Esophagus squamous epithelium (tissue), 4 donors: ENCODE data around the gene VWA1.

Experiments
- CTCF ChIP-seq, 6 experiments: fragments of 450-650 bp in 4 of 6; fragments of 200-600 bp in 2 of 6; sonication (generic) in 2 of 6; IDR thresholded peaks; one replicate each; pipeline ENCODE4 v1.5.1; 2016 to 2019; ENCODE audit warnings: antibody characterized with exemption in 6 of 6, mild to moderate bottlenecking in 4 of 6, moderate library complexity in 4 of 6
- POLR2A ChIP-seq, 4 donors: fragments of 450-650 bp; IDR thresholded peaks; one replicate each; pipeline ENCODE4 v1.6.1; 2017; ENCODE audit warnings: antibody characterized with exemption in 4 of 4, mild to moderate bottlenecking in 4 of 4, moderate library complexity in 3 of 4

DNA sequence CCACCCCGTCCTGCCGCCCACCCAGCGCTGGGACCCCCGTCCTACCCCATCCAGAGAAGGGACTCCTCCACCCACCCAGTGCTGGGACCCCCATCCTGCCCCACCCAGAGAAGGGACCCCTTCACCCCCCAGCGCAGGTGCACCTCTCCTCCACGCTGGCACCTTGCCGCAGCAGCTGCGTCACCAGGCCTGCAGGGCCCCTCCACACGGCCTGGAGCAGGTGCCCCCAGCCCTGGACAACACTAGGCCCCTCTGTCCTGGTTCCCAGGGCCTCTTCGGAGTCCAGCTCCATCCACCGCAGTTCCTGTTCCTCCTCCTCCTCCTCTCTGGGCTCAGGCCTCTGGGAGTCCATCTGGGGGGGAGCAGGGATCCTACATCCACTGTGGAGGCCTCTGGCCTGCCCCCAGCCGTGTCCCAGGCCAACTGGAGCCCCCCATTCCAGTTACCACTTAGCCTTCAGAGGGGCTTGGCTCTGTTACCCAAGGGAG, 14.8 kb upstream of the VWA1 start:
- TF ChIP-seq CTCF (IDR thresholded peaks at IDR 0.05) (no peak), POLR2A (IDR thresholded peaks at IDR 0.05) (no peak)
